Stimulated activated CD8-positive, alpha-beta memory T cell treated with anti-CD3 and anti-CD28 coated beads, Interleukin-12 subunit alpha, Interleukin-12 subunit beta, amount 100 ng/mL, for 24 hours (primary cell): ENCODE results near the gene ARHGAP22.

Experiments used
- DNase-seq: peaks from one replicate; pipeline ENCODE4 v3.0.0-alpha.2; 2020; ENCODE audit errors: extremely low read depth

The ARHGAP22 gene

GRCh38 chr10:48463318-48464003 is 141.4 kb downstream of the ARHGAP22 start:
- no peak for DNase-seq

GRCh38 chr10:48462482-48463020 is 142.3 kb downstream of the ARHGAP22 start:
- no peak for DNase-seq

GRCh38 chr10:48461623-48462481 is 143.0 kb downstream of the ARHGAP22 start:
- no peak for DNase-seq

- DNase-seq, result no peak
Observed at GRCh38 chr10:48460182-48460581, 144.7 kb downstream of the ARHGAP22 start.

- DNase-seq, result no peak
Observed at GRCh38 chr10:48459270-48460150, 145.4 kb downstream of the ARHGAP22 start.

- DNase-seq, result no peak
Observed at GRCh38 chr10:48458662-48459048, 146.2 kb downstream of the ARHGAP22 start.

GRCh38 chr10:48457949-48458661 is 146.8 kb downstream of the ARHGAP22 start:
- no peak for DNase-seq

GRCh38 chr10:48456808-48457761 is 147.8 kb downstream of the ARHGAP22 start:
- no peak for DNase-seq

GRCh38 chr10:48456361-48456804 is 148.5 kb downstream of the ARHGAP22 start:
- no peak for DNase-seq

GRCh38 chr10:48455392-48456151 is 149.3 kb downstream of the ARHGAP22 start:
- no peak for DNase-seq

- DNase-seq, result no peak
Observed at GRCh38 chr10:48455055-48455391, 149.8 kb downstream of the ARHGAP22 start.

- no peak for DNase-seq
Observed at GRCh38 chr10:48454302-48455054, 150.4 kb downstream of the ARHGAP22 start.

- no peak for DNase-seq
Observed at GRCh38 chr10:48453451-48454301, 151.2 kb downstream of the ARHGAP22 start.

- DNase-seq, result no peak
Observed at GRCh38 chr10:48452879-48453412, 151.9 kb downstream of the ARHGAP22 start.

GRCh38 chr10:48451969-48452878 is 152.6 kb downstream of the ARHGAP22 start:
- no peak for DNase-seq

- no peak for DNase-seq
Observed at GRCh38 chr10:48450741-48451466, 154.0 kb downstream of the ARHGAP22 start.
